Lower leg skin (tissue), 4 donors: ENCODE data around the gene LDLRAP1. TPM values are rescaled to one million over a fixed set of nuclear protein-coding genes. Genes with fewer than 3 reads are reported as not detected.
A peak's percentile ranks its signal among the peaks of the same experiment; 100 is the strongest.

Source experiments
- DNase-seq, 2 donors: peaks; one replicate each; pipeline ENCODE4 v3.0.0-alpha.2; 2019; ENCODE audit warnings: low spot score in 2 of 2
- H3K4me3 ChIP-seq: fragments of 200-600 bp; sonication (generic); 2 replicates; pipeline ENCODE4 v1.5.1; 2017; ENCODE audit warnings: mild to moderate bottlenecking, low read depth; ENCODE audit not compliant: poor library complexity, severe bottlenecking
- POLR2A ChIP-seq, 2 donors: fragments of 450-650 bp; IDR thresholded peaks; one replicate each; pipeline ENCODE4 v1.6.1; 2016 to 2017; ENCODE audit warnings: antibody characterized with exemption in 2 of 2, mild to moderate bottlenecking in 1 of 2, moderate library complexity in 1 of 2
- WGBS, 2 donors: methylation state at CpG; one replicate each; pipeline ENCODE4 v1.1.5; 2018; 5-methylcytosine and 5-hydroxymethylcytosine counted together
- intact Hi-C: fragments of 100-400 bp; cut with DNase I; formaldehyde crosslinking; loops from one replicate; pipeline ENCODE4 v1.15.0; 2023; ENCODE audit warnings: low total_unique reads
- total RNA-seq, 4 donors: library from RNA; depleted of rRNA; stranded (reverse); fragments of >200 nt; gene quantifications; one replicate each; pipeline ENCODE4 v1.1.0, GENCODE V29; 2016
- TF ChIP-seq, protein P1 (sequence below), 3 donors: fragments of 450-650 bp; IDR thresholded peaks; one replicate each; pipeline ENCODE4 v1.5.1; 2016; ENCODE audit warnings: antibody characterized with exemption in 3 of 3, mild to moderate bottlenecking in 3 of 3, moderate library complexity in 2 of 3

The LDLRAP1 gene
- total RNA-seq, 4 donors from 2014 or later = 26.9 to 36.7 (median 27.2) TPM

DNA sequence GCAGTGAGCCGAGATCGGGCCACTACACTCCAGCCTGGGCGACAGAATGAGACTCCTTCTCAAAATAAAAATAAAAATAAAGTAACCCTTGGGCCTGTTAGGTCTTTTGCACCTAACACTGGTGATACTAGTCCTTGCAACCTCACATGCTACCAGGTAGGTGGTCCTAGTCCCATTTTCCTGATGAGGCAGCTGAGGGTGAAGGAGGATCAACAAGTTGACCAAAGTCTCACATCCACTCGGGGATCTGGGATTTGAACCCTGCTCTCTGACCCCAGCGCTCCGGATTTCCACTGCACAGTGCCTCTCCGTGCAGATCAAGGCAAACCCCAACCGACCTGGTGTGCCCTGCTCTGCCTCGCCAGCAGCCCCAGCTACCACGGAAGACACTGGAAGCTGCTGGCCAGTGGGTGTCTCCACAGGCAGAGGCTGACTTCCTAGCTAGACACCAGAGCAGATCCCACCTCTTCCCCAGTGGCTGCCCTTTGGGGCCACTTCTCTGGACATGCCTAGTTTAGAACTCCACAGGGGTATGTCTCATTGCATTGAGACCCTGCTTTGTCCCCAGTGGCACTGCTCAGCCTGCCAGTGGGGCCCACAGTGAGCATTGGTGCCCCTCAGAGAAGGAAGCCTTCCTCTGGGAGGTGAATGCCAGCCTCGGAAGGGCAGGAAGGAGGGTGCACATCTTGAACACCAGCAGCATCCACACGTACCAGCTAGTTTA lies 27.6 kb downstream of the LDLRAP1 start:
- intact Hi-C loops = no loop called here
- no peak overlapping the region for H3K4me3 ChIP-seq
- no peak for DNase-seq
- TF ChIP-seq, protein P1, sequence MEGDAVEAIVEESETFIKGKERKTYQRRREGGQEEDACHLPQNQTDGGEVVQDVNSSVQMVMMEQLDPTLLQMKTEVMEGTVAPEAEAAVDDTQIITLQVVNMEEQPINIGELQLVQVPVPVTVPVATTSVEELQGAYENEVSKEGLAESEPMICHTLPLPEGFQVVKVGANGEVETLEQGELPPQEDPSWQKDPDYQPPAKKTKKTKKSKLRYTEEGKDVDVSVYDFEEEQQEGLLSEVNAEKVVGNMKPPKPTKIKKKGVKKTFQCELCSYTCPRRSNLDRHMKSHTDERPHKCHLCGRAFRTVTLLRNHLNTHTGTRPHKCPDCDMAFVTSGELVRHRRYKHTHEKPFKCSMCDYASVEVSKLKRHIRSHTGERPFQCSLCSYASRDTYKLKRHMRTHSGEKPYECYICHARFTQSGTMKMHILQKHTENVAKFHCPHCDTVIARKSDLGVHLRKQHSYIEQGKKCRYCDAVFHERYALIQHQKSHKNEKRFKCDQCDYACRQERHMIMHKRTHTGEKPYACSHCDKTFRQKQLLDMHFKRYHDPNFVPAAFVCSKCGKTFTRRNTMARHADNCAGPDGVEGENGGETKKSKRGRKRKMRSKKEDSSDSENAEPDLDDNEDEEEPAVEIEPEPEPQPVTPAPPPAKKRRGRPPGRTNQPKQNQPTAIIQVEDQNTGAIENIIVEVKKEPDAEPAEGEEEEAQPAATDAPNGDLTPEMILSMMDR (IDR thresholded peaks at IDR 0.05) = no peak
- TF ChIP-seq POLR2A (IDR thresholded peaks at IDR 0.05) = no peak
- WGBS, 2 donors = 87% methylated on average over 11 to 12 of the region's 12 CpGs

DNA sequence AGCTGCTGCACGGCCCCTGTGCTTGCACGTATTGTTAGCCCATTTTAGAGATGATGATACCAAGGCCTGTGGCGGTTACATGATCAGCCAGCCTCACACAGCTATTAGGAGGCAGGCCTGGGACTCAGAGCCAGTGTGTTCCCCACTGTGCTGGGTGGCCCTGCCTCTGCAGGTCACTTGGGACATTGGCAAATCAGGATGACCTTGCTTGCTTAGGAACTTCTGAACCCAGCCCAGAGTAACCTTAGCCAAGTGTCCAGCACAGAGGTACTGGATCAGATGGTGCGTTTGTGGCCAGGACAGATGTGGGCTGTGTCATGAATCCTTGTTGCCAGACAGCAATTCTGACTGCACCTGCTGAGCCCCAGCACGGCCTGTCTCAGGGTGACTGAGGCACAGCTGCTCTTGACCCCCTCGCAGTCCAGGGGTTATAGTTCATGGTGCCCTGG lies 28.1 kb downstream of the LDLRAP1 start:
- 77 to 84% methylated on average over 5 to 6 of the region's 6 CpGs for WGBS, 2 donors
- TF ChIP-seq, protein P1 (IDR thresholded peaks at IDR 0.05) = no peak
- TF ChIP-seq POLR2A (IDR thresholded peaks at IDR 0.05) = no peak
- no peak overlapping the region for H3K4me3 ChIP-seq
- no peak for DNase-seq
- intact Hi-C loops = no loop called here

DNA sequence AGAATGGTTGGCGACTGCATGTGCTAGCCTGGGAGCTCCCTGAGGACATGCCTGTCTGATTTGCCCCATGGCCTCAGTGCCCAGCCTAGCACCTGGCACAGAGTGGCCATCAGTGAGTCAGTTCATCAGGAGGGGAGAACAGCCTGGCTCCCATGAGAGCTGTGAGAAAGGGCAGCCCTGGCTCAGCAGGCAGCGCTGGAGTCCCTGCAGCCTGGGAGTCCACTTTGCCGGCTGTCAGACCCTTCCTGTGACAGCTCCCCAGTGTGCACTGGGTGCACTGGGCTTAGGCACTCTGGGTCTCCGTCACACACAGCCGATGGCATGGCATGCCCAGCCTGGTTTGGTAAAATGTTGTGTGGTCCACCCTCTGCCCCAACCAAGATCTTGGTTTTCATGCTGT lies 28.7 kb downstream of the LDLRAP1 start:
- WGBS, 2 donors = 70 to 82% methylated on average over 1 to 5 of the region's 5 CpGs
- intact Hi-C loops = no loop called here
- H3K4me3 ChIP-seq = no peak overlapping the region
- no peak for TF ChIP-seq POLR2A (IDR thresholded peaks at IDR 0.05)
- no peak for DNase-seq

DNA sequence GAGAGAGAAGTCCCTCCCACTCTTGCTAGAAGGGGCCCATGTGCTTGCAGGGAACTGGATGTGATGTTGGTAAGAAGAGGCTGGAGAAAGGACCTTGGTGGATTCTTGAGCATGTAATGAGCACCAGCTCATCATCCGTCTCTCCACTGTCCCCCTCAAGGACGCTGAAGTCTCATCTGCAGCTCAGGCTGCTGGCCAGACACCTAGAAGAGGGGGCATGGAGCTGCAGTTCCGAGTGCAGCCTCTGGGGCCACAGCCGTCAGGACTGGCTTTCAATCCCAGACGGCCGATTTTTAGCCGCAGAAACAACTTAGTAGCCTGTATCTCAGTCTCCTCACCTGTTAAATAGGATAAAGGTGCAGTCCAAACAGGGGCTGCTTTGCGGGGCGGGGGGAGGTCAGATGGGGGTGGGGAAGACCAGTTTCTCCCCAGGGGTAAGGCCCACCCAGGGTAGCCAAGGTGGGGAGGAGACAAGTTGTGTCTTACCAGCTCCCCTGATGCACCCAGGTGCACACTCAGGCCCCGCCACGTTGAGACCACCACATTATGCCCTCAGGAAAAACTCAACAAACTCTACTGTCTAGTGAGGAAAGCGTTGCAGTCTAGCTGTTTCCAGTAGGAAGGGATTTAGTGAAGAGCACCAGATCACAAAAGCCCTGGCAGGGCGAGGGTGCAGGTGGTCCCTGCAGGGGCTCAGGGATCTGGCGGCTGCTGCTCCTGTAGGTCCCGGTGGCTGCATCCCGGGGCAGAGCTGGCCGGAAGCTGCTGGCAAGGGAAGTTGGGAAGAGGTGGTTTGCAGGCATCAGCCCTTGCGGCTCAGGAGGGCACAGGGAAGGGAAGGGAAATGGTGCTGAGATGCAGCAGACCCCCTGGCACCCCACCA lies 29.5 kb downstream of the LDLRAP1 start:
- no peak for DNase-seq
- WGBS, 2 donors = 20 to 22% methylated on average over 18 of the region's 18 CpGs
- intact Hi-C loops = no loop called here
- TF ChIP-seq POLR2A (IDR thresholded peaks at IDR 0.05) = no peak
- TF ChIP-seq, protein P1 (IDR thresholded peaks at IDR 0.05) = peak in 1 of 3 donors; percentile 6
- no peak overlapping the region for H3K4me3 ChIP-seq

DNA sequence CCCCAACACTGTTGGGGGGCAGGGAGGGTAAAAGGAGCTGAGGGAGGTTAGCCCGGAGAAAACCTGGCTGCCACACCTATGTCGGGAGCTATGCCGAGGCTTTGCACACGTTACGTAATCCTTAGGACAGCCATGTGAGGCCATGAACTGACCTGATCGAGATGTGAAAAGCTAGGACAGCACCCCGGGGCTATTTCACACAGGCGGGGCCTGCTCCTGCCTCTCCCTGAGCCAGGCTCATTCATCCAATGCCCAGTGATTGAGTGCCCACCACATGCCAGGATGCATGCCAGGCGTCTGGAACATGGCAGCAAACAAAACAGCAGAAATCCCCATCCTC lies 30.2 kb downstream of the LDLRAP1 start:
- intact Hi-C loops = no loop called here
- WGBS, 2 donors = 36 to 46% methylated on average over 7 to 9 of the region's 9 CpGs
- TF ChIP-seq POLR2A (IDR thresholded peaks at IDR 0.05) = no peak
- TF ChIP-seq, protein P1 (IDR thresholded peaks at IDR 0.05) = no peak
- no peak for DNase-seq
- no peak overlapping the region for H3K4me3 ChIP-seq

DNA sequence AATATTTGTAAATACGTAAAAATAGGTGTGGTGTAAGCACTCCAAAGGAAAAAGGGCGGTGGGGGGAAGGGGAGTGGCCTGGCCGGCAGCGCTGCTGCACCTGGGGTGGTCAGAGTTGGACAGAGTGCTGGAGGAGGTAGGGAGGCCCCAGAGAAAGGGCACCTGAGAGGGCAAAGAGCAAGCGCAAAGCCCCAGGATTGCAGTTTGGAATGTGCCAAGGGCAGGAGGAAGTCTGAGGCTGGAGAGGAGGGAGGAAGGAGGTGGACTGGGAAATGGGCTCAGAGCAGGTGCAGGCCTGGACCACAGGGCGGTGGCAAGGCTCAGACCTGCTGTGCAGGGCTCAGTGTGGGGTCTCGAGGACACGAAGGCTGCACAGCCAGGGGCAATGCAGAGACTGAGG lies 30.6 kb downstream of the LDLRAP1 start:
- H3K4me3 ChIP-seq = no peak overlapping the region
- DNase-seq = no peak
- TF ChIP-seq POLR2A (IDR thresholded peaks at IDR 0.05) = no peak
- TF ChIP-seq, protein P1 (IDR thresholded peaks at IDR 0.05) = no peak
- intact Hi-C loops = no loop called here
- whole genome bisulfite sequencing, 2 donors = 76% methylated on average over 8 of the region's 8 CpGs
